Activated T-helper 17 cell treated with anti-CD3 and anti-CD28 coated beads, Interleukin-2, amount 50 U/mL, for 72 hours (primary cell): Measurements from ENCODE around the gene SAE1. TPM values are rescaled to one million over a fixed set of nuclear protein-coding genes. Genes with fewer than 3 reads are reported as not detected.

Source experiments
- ATAC-seq: fragments of 150-1000 bp; cut with Tn5 transposase; replicated peaks from 2 replicates; pipeline ENCODE4 v1.10.0; 2021; ENCODE audit warnings: mild to moderate bottlenecking, moderate library complexity
- H3K27ac Mint-ChIP-seq: one replicate; pipeline ENCODE4 v1.8.0; 2022; ENCODE audit warnings: mixed read lengths
- H3K27me3 Mint-ChIP-seq: one replicate; pipeline ENCODE4 v1.8.0; 2022; ENCODE audit warnings: mixed read lengths
- H3K36me3 Mint-ChIP-seq: one replicate; pipeline ENCODE4 v1.8.0; 2022; ENCODE audit warnings: low read depth, mild to moderate bottlenecking, mixed read lengths
- H3K4me1 Mint-ChIP-seq: one replicate; pipeline ENCODE4 v1.8.0; 2022; ENCODE audit warnings: mixed read lengths
- H3K4me3 Mint-ChIP-seq: one replicate; pipeline ENCODE4 v1.8.0; 2022; ENCODE audit warnings: mild to moderate bottlenecking, mixed read lengths
- H3K9me3 Mint-ChIP-seq: one replicate; pipeline ENCODE4 v1.8.0; 2022; ENCODE audit warnings: mixed read lengths
- total RNA-seq, 2 donors: library from RNA; stranded (reverse); gene quantifications; one replicate each; pipeline ENCODE4 v1.2.3, GENCODE V29; 2022

Gene SAE1
- total RNA-seq, 2 donors from 2014 or later, result 151 to 184 TPM

DNA sequence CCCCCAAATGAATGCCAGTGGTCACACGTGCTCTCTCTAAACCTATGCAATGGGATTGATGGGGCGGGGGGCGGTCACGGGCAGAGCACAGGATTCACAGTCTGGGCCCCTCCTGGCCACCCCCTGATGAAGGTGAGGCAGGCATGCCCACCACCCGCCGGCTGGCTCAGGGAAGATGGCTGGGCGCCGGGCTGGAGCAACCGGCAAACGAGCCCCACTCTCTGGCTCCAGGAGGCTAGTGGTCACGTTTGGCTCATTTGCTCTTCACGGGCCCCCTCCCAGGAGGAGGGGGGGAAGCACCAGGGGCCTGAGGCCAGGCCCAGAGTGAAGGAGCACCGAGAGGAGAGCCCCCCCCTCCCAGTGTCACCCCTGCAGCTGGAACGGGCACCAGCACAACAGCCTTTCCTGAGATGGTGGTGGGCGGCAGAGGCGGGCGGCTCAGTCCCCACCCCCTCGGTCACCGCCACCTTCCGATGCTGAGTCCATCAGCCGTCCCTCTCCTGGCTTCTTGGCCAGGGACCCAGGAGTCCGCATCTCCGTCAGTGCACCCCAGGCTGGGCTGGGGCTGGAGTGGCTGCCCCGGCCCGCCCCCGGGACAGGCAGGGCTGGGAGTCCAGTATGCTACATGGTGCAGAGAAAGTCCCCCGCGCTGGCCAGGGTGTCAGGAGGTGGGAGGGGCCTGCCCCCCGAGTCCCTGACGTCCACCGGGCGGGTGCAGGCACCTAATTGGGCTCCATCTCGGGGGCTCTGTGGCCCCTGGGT is 90.6 kb downstream of the SAE1 start:
- Mint-ChIP-seq H3K36me3 (peaks cover 35% of the 10 kb centered on the region), H3K4me3 (no peak overlapping the region), H3K4me1 (peaks cover 4% of the 10 kb centered on the region), H3K9me3 (no peaks in the 10 kb centered on the region), H3K27ac (no peak overlapping the region), H3K27me3 (no peaks in the 10 kb centered on the region)
- ATAC-seq, result no peak

DNA sequence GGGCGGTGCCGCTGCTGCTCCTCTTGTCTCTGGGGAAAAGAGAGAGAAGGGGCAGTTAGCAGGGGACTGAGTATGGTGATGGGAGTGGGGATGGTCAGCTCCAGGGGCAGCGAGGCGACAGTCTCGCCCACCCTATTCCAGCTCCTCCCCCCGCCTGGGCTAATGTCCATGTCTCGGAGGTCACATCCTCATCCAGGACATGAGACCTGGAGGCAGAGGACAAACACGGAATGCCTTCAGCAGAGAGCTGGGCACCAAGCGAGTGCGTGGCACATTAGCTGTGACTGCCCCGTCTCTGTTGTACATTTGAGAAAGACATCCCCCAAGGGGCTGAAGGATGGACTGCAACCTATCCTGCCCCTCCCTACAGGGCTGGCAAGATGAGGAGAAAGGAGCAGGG is 91.3 kb downstream of the SAE1 start:
- H3K4me3 Mint-ChIP-seq, result no peak overlapping the region
- H3K36me3 Mint-ChIP-seq, result peaks cover 41% of the 10 kb centered on the region
- no peak for ATAC-seq
- peaks cover 4% of the 10 kb centered on the region for H3K4me1 Mint-ChIP-seq
- H3K27ac Mint-ChIP-seq, result no peak overlapping the region
- H3K27me3 Mint-ChIP-seq, result no peaks in the 10 kb centered on the region
- no peaks in the 10 kb centered on the region for H3K9me3 Mint-ChIP-seq

DNA sequence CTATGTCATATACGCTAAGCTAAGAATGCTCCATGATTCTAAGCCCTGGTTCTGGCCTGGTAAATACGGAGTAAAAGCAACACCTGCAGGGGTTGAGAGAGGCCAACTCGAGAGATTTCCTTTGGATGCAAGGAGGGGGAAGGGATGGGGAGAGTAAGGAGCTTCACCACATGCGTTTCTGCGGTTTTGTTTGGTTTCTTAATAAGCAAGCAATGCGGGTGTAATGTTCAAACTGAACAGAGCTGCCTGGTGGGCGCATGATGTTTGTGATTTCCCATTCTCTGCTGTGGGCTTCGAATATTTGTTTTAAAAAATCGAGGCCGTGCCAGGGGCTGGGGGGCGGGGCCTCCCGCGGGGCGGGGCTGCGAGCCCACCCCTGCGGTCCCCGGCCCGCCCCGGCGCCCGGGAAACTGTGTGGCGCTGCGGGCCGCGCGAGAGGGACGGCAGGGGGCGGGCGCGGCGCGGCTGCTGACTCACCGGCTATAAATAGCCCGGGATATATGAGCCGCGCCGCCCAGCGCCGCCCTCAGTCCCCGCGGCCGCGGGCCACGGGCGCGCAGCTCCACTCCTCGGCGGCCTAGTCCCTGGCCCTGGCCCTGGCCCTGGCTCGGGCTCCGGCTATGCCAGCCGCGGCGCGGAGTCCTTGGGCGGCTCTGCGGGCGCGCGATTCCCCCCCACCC is 95.3 kb downstream of the SAE1 start:
- Mint-ChIP-seq H3K27ac (peak overlapping the region; percentile 71), H3K27me3 (no peaks in the 10 kb centered on the region), H3K9me3 (no peaks in the 10 kb centered on the region)

DNA sequence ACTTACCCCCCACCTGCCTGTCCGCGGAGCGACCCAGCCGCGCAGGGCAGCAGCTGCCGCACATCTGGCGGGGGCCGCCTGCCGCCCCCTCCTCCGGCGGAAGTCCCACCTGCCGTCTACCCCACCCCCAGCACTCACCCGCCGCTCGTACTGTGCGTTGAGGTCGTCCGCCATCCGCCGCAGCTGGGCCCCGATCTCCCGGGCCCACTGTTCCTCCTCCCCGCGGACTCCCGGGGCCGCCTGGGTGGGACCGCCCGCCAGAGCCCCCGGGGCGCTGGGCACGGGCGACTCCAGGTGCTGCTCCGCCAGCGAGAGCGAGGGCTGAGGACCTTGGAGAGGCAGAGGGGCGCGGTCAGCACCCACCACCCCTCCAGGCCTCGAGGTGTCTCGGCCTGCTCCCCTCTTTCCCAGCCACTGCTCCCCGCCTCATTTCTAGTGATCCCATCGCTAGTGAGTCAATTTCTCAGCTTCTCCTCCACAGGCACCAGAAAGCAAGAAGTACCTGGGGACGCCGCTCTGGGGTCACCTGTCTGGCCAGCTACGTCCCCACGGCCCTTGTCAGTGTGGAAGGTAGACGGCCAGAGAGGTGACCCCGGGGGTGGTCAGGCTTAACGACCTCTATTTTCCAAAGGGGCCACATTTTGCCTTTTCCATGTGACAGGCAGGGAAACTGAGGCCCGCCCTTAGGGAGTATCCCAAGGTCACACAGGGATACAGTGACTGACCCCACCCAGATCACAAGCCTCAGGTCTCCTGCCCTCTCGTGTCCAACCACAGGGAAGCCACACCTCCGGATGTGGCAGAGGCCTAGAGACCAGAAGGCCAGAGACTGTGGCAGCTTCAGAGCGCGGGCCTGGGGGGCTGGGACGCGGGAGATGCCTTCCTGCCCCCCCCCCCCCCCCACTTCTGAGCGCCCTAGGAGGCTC is 96.1 kb downstream of the SAE1 start:
- H3K27me3 Mint-ChIP-seq, result no peaks in the 10 kb centered on the region
- peak overlapping the region; percentile 92 for H3K27ac Mint-ChIP-seq
- no peaks in the 10 kb centered on the region for H3K9me3 Mint-ChIP-seq
- no peak overlapping the region for H3K4me3 Mint-ChIP-seq
- peaks cover 7% of the 10 kb centered on the region for H3K4me1 Mint-ChIP-seq
- peaks cover 42% of the 10 kb centered on the region for H3K36me3 Mint-ChIP-seq
- peak; percentile 35 for ATAC-seq

More for the DNA sequence above, 95.3 kb downstream of the SAE1 start:
- Mint-ChIP-seq H3K4me3 (peak overlapping the region; percentile 63), H3K4me1 (peaks cover 4% of the 10 kb centered on the region), H3K36me3 (peaks cover 42% of the 10 kb centered on the region)
- peak; percentile 60 for ATAC-seq

DNA sequence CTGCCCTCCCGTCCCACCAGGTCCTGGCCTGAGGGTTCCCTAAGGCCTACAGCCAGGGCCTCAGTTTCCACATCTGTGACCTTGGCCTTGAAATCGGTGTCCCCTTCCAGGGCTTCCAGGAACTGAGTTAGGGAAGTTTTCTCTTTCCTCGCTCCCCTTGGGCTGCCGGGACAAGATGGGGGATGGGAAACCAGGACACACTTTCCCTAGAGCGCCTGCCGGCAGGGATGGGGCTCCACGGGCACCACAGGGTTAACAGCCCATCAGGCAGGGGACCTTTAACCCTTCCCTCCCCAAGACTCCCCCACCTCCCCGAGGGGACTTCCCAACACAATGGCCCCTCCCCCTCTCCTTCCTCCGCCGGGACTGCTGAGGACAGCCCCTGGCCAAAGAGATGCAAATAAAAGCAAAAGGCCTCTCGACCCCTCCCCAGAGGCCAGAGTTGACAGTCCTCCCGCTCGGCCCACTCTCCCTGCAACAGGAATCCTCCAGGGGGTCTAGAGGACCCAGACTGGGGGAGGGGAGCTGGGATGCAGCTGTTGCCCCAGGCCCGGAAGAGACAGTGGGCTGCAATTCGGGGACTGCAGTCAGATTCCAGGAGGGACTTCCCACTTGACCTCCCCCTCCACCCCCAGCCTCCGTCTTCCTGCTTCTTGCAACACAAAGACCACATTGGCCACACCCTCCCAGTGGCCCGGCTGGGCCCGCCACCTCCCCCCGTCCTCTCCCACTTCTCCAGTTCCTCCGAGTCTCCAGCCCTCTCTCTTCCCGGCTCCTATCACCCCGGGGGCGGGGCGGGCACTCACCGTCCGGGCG is 96.9 kb downstream of the SAE1 start:
- peak; percentile 25 for ATAC-seq
- Mint-ChIP-seq H3K27me3 (no peaks in the 10 kb centered on the region), H3K36me3 (peaks cover 35% of the 10 kb centered on the region), H3K9me3 (no peaks in the 10 kb centered on the region), H3K4me1 (peaks cover 12% of the 10 kb centered on the region), H3K4me3 (no peak overlapping the region), H3K27ac (peak overlapping the region; percentile 92)

DNA sequence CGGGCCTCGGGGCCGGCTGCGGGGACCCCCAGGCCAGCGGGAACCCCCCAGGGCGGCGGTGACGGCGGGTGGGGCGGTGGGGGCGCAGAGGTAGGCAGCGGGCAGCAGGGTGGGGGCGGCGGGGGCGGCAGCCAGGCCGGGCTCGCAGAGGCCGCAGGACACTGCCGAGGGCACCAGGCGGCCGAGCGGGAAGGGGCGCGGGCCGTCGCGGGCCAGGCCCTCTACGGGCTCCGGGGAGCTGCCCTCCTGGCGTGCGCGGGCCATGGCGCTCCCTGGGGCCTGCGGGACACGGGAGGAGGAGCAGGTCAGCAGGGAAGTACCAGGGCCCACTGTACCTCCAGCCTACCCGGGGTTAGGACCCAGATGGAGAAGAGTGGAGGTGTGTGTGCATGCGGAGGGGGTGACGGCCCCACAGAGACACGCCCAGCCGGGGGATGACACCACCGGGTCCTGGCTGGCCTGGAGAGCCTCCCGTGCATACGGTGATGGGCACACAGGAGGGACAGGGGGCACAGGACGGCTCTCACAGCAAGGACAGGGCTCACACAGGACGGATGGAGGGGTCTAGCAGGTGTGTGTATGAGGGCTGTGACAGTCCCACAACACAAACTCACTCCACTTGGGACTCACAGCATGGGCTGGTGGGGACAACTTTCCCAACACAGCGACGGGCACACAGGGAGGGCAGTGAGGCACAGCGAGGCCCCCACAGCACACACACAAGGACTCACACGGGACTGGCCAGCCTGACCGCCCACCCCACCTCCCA is 97.7 kb downstream of the SAE1 start:
- Mint-ChIP-seq H3K27ac (no peak overlapping the region), H3K4me1 (peaks cover 16% of the 10 kb centered on the region), H3K27me3 (no peaks in the 10 kb centered on the region), H3K9me3 (no peaks in the 10 kb centered on the region), H3K4me3 (no peak overlapping the region), H3K36me3 (peaks cover 35% of the 10 kb centered on the region)
- peak; percentile 17 for ATAC-seq

DNA sequence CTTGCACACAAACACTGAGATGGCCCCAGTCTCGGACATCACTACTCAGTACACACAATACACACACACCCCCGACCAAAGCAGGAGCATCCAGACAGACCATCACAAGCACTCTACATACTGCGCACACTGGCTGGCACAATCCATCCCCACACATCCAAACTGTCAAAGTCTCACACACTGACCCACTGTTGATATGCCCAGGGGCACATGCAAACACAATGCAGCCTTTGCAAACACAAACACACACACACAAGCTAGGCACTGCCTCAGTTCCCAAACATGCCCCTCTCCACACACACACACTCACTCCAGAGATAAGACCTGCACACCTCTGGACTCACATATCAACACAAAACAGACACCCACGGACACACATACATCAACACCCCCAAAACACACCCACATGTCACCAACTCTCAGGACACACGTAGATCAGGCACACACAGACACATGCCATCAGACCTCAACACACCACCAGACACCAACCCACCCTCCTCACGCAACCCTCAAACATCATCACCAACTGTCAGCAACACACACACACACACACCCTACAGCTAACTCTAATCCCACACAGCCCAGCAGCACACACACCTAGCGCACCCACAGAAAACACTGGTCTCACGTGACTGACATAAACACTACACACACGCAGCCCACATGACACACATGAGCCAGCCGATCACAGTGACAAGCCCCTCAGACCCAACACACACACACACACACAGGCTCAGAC is 98.5 kb downstream of the SAE1 start:
- no peak for ATAC-seq
- Mint-ChIP-seq H3K4me3 (no peak overlapping the region), H3K27me3 (no peaks in the 10 kb centered on the region), H3K9me3 (no peaks in the 10 kb centered on the region), H3K36me3 (peaks cover 30% of the 10 kb centered on the region), H3K4me1 (peaks cover 16% of the 10 kb centered on the region), H3K27ac (no peak overlapping the region)

DNA sequence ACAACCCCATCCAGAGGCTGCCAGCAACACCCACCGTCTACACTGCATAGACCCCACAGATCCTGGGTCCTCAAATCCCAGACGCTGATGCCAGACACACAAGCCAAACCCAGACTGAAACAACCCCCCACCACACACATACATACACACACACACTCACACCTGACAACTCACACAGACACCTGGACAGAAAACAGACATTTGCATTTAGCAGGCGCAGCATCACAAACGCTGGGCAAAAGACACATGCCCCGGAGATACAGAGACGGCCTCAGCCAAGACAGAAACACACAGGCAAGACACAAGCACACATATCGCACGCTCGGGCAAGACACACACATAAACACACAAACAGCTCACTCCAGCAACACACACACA is 99.0 kb downstream of the SAE1 start:
- no peaks in the 10 kb centered on the region for H3K27me3 Mint-ChIP-seq
- peaks cover 16% of the 10 kb centered on the region for H3K4me1 Mint-ChIP-seq
- no peak for ATAC-seq
- no peaks in the 10 kb centered on the region for H3K9me3 Mint-ChIP-seq
- H3K36me3 Mint-ChIP-seq, result peaks cover 30% of the 10 kb centered on the region
- no peak overlapping the region for H3K4me3 Mint-ChIP-seq
- H3K27ac Mint-ChIP-seq, result no peak overlapping the region

DNA sequence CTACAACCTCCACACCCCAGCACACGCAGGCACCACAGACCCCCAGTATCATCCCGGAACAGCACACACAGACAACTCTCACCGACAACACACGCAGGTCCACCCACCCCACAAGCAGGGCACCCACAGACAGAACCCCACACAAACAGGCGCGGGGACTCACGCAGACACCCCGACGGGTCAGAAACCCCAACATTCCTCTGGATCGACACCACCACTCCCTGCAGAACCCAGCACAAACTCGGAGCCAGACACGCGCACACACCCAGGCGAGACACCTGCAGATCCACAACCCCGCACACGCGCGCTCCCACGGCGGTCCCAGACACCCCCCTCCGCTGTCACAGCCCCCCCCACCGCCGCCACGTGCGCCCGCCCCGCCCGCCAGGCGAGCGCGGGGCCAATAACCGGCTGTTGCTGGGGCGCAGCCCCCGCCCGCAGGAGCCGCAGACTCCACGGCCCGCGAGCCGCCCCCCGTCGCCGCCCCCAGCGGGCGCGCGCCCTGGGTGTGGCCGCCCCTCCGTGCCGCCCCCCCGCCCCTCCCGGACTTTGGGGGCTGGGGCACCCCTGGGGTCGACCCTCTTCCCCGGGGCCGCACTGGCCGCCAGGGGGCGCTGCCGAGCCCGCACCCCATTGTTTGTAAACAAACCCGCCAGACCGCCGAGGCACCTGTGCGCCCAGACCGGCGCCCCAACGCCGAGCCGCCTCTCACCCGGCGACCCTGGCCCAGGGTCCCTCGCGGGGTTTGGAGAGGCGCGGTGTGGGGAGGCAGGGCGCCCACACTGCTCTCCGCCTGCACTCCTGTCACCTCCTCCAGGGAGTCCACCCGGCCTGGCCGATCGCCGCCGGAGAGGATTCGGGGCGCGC is 99.7 kb downstream of the SAE1 start:
- Mint-ChIP-seq H3K9me3 (no peaks in the 10 kb centered on the region), H3K27me3 (no peaks in the 10 kb centered on the region), H3K4me3 (no peak overlapping the region), H3K36me3 (peaks cover 26% of the 10 kb centered on the region), H3K27ac (no peak overlapping the region), H3K4me1 (peaks cover 16% of the 10 kb centered on the region)
- peak; percentile 6 for ATAC-seq

DNA sequence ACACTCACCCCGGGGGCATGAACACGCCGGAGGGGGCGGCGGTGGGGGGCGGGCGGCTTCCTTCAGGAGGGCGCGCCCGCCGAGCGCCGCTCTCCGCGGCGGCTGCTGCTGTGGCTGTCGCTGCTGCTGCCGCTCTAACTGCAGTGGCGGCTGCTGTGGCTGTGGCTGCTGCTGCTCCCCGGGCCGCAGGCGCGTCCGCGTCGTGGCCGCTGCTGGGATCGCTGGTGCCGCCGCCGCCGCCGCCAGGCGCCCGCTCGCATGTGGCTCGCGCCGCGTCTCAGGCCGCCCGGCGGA is 100.2 kb downstream of the SAE1 start, which contains the start of gene BBC3:
Gene BBC3, minus strand, starts transcription at position 279 of the 294 bp plus-strand sequence. CDS start 2,768 bp downstream, outside the sequence.
- Mint-ChIP-seq H3K9me3 (no peaks in the 10 kb centered on the region), H3K27ac (peak within 1 kb of the TSS; percentile 57), H3K27me3 (no peaks in the 10 kb centered on the region), H3K4me1 (peaks cover 12% of the 10 kb centered on the region), H3K4me3 (peak within 1 kb of the TSS; percentile 75), H3K36me3 (peaks cover 20% of the 10 kb centered on the region)
- ATAC-seq, result no peak

DNA sequence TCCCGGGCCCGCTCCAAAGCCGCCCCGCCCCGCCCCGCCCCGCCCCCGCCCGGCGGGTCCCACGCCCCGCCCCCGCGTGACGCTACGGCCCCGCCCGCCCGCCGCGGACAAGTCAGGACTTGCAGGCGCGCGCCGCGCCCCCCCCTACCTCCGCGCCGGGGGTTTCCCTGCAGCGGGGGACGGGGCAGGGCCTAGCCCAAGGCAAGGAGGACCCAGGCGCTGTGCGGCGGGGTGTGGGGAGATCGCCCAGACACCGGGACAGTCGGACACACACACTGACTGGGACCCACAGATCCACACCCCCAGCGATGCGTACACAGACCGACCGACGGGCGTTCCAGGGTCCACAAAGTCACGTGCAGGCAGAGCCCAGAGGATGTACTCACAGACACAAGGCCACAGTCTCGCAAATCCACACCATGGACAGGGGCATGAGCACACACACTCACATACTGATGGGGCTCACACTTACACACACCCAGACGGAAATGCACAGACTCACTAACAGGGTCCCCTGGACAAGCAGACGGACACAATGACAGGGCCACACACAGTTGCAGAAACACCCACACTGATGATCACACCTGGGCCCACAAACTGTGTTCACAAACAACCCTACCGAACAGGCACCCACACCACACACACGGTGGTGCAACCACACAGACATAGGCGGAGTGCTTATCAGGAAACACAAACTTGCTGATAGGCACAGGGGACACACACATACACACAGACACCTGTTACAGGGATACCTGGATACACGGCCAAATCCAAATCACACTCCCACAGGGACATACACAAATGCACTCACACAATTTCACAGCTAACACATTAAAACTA is 100.8 kb downstream of the SAE1 start:
- ATAC-seq, result peak; percentile 63
- Mint-ChIP-seq H3K27ac (peak overlapping the region; percentile 57), H3K9me3 (no peaks in the 10 kb centered on the region), H3K4me1 (peaks cover 12% of the 10 kb centered on the region), H3K27me3 (no peaks in the 10 kb centered on the region), H3K36me3 (peaks cover 19% of the 10 kb centered on the region), H3K4me3 (peak overlapping the region; percentile 75)
